ENCODE results near the gene MAP3K2.

GRCh38 chr2:127310980-127311379, 76.8 kb downstream of the MAP3K2 start:
- TF ChIP-seq CTCF (IDR thresholded peaks at IDR 0.05 in 4 of 5, conservative IDR thresholded peaks at IDR 0.05 in 1 of 5) (no peak), POLR2A (IDR thresholded peaks at IDR 0.05) (no peak)

All from gastrocnemius medialis (tissue), 4 donors.